HepG2 (cell line): ENCODE measurements around the gene SDC3. TPM values are rescaled to one million over a fixed set of nuclear protein-coding genes. Genes with fewer than 3 reads are reported as not detected.

Source experiments
- ATAC-seq: fragments of 200-7000 bp; cut with Tn5 transposase; 3 replicates; pipeline ENCODE4 v1.9.1; 2020; ENCODE audit warnings: mild to moderate bottlenecking, moderate library complexity
- BruUV-seq: library from RNA; stranded (reverse); fragments of 400-500 nt; replicated peaks from 2 replicates; lab custom pipeline; 2021; lab: Mats Ljungman, UMichigan
- CTCF ChIA-PET: fragments of 300-600 bp; formaldehyde crosslinking; extraction: SDS; loops from one replicate; lab custom pipeline; 2021; ENCODE audit warnings: low total read pairs, inconsistent platforms, low intra/inter-chr PET ratio; lab: Yijun Ruan, JAX
- POLR2A ChIA-PET: fragments of 350-600 bp; sonication (Branson Sonifier 250); formaldehyde crosslinking; loops from one replicate; lab custom pipeline; 2020; ENCODE audit warnings: antibody characterized with exemption, inconsistent platforms; lab: Yijun Ruan, JAX
- DNase-seq: peaks from one replicate; pipeline ENCODE4 v3.0.0-alpha.2; 2015; ENCODE audit warnings: low spot score
- FAIRE-seq: peaks from 3 replicates; lab custom pipeline; 2011; peaks lifted over from hg19 to GRCh38; lab: Jason Lieb, UNC
- H2AFZ ChIP-seq: one replicate; pipeline ENCODE4 v1.6.1; 2011; ENCODE audit warnings: low read length, inconsistent platforms
- H3K27ac ChIP-seq: fragments of 300-600 bp; 3 replicates; pipeline ENCODE4 v1.8.0; 2011; ENCODE audit warnings: mixed run types, mild to moderate bottlenecking, mixed read lengths, low read length, inconsistent platforms; ENCODE audit not compliant: insufficient read depth; ENCODE audit errors: extremely low read length
- H3K27me3 ChIP-seq, 2 experiments: fragments of 200-600 bp in 1 of 2; 2 replicates in 1 of 2; 3 replicates in 1 of 2; pipeline versions ENCODE4 v1.6.0 to v1.8.0; 2011; ENCODE audit warnings: low read length in 2 of 2, mild to moderate bottlenecking in 2 of 2, moderate library complexity in 2 of 2, inconsistent platforms in 1 of 2; ENCODE audit not compliant: insufficient read depth in 2 of 2, control insufficient read depth in 1 of 2
- H3K36me3 ChIP-seq, 2 experiments: fragments of 200-600 bp in 1 of 2; replicated peaks in 1 of 2; 2 replicates in 1 of 2; 3 replicates in 1 of 2; pipeline versions ENCODE4 v1.5.1 to v1.8.0; 2011; ENCODE audit warnings: low read length in 2 of 2, inconsistent platforms in 1 of 2; ENCODE audit not compliant: insufficient read depth in 2 of 2, control insufficient read depth in 1 of 2
- H3K4me1 ChIP-seq: 2 replicates; pipeline ENCODE4 v1.5.1; 2012; ENCODE audit warnings: low read length, inconsistent platforms; ENCODE audit not compliant: insufficient read depth
- H3K4me2 ChIP-seq: 2 replicates; pipeline ENCODE4 v1.6.0; 2011; ENCODE audit warnings: low read depth, low read length, inconsistent platforms
- H3K4me3 ChIP-seq, 3 experiments: fragments of 200-600 bp in 1 of 3; sonication (generic), shearing (Covaris generic) in 1 of 3; replicated peaks in 1 of 3; 2 replicates each; pipeline ENCODE4 v1.5.1; 2011 to 2016; ENCODE audit warnings: low read length in 3 of 3, inconsistent platforms in 2 of 3, low read depth in 2 of 3, mild to moderate bottlenecking in 2 of 3, control low read depth in 1 of 3, mixed read lengths in 1 of 3; ENCODE audit not compliant: insufficient read depth in 1 of 3
- H3K79me2 ChIP-seq: one replicate; pipeline ENCODE4 v1.6.1; 2011; ENCODE audit warnings: low read length, inconsistent platforms; ENCODE audit not compliant: insufficient read depth
- H3K9ac ChIP-seq: 2 replicates; pipeline ENCODE4 v1.6.0; 2011; ENCODE audit warnings: mild to moderate bottlenecking, low read depth, low read length, inconsistent platforms; ENCODE audit not compliant: insufficient read depth
- H3K9me3 ChIP-seq: 2 replicates; pipeline ENCODE4 v1.5.1; 2012; ENCODE audit warnings: mild to moderate bottlenecking, low read length
- H4K20me1 ChIP-seq: 2 replicates; pipeline ENCODE4 v1.6.0; 2011; ENCODE audit warnings: inconsistent platforms, mild to moderate bottlenecking, low read length, moderate library complexity; ENCODE audit not compliant: insufficient read depth
- BRCA1 ChIP-seq: sonication (generic); formaldehyde crosslinking; IDR thresholded peaks from 2 replicates; pipeline ENCODE4 v1.4.0; 2020; ENCODE audit warnings: missing genetic modification reagents
- CBX2 ChIP-seq, 2 experiments: fragments of 200-600 bp in 1 of 2; sonication (generic); formaldehyde crosslinking in 1 of 2; IDR thresholded peaks; 2 replicates each; pipeline versions ENCODE4 v1.7.0 to v1.8.1; 2018 to 2022; ENCODE audit warnings: low read depth in 2 of 2, low read length in 1 of 2, mild to moderate bottlenecking in 1 of 2, missing genetic modification reagents in 1 of 2
- FOXA3 ChIP-seq: IDR thresholded peaks from 2 replicates; pipeline ENCODE4 v1.6.1; 2016; ENCODE audit warnings: missing genetic modification reagents, missing compliant biosample characterization
- GABPA ChIP-seq, 2 experiments: IDR thresholded peaks; 2 replicates each; pipeline ENCODE4 v1.6.1; 2011 to 2016; ENCODE audit warnings: low read depth in 2 of 2, low read length in 1 of 2, missing biosample characterization in 1 of 2, missing genetic modification characterization in 1 of 2
- GABPB1 ChIP-seq: IDR thresholded peaks from 2 replicates; pipeline ENCODE4 v1.6.1; 2016; ENCODE audit warnings: mild to moderate bottlenecking, missing genetic modification reagents, moderate library complexity, missing compliant biosample characterization
- HNRNPL ChIP-seq: fragments of 200-400 bp; formaldehyde crosslinking; IDR thresholded peaks from 2 replicates; pipeline ENCODE4 v1.6.1; 2017; ENCODE audit warnings: mild to moderate bottlenecking, low read depth, low read length
- KAT8 ChIP-seq: IDR thresholded peaks from 2 replicates; pipeline ENCODE4 v1.6.1; 2016; ENCODE audit warnings: missing genetic modification reagents, missing compliant biosample characterization
- KDM1A ChIP-seq: IDR thresholded peaks from 2 replicates; pipeline ENCODE4 v1.6.1; 2016; ENCODE audit warnings: missing compliant biosample characterization
- NFYC ChIP-seq: IDR thresholded peaks from 2 replicates; pipeline ENCODE4 v1.6.1; 2016; ENCODE audit warnings: missing genetic modification reagents, missing compliant biosample characterization
- PBX3 ChIP-seq: sonication (generic); formaldehyde crosslinking; IDR thresholded peaks from 2 replicates; pipeline ENCODE4 v1.8.1; 2023; ENCODE audit warnings: missing genetic modification reagents, inconsistent platforms, borderline replicate concordance
- PPARG ChIP-seq: conservative IDR thresholded peaks from 2 replicates; pipeline ENCODE4 v1.6.1; 2016; ENCODE audit warnings: missing biosample characterization, missing genetic modification reagents
- SALL1 ChIP-seq: sonication (generic); formaldehyde crosslinking; IDR thresholded peaks from 2 replicates; pipeline ENCODE4 v1.8.0; 2022; ENCODE audit warnings: mild to moderate bottlenecking, missing genetic modification reagents
- ZFP1 ChIP-seq: IDR thresholded peaks from 2 replicates; pipeline ENCODE4 v1.6.1; 2016
- ZFYVE20 ChIP-seq: sonication (generic); formaldehyde crosslinking; IDR thresholded peaks from 2 replicates; pipeline ENCODE4 v1.8.0; 2023; ENCODE audit warnings: low read depth, mild to moderate bottlenecking, moderate library complexity, missing genetic modification reagents, borderline replicate concordance
- ZNF24 ChIP-seq: fragments of 450-650 bp; IDR thresholded peaks from 2 replicates; pipeline ENCODE4 v1.6.1; 2017; ENCODE audit warnings: antibody characterized with exemption, mild to moderate bottlenecking
- ZSCAN5A ChIP-seq: sonication (generic); formaldehyde crosslinking; IDR thresholded peaks from 2 replicates; pipeline ENCODE4 v1.8.0; 2022; ENCODE audit warnings: mild to moderate bottlenecking, missing genetic modification reagents, borderline replicate concordance
- WGBS: methylation state at CpG from one replicate; pipeline ENCODE4 v1.1.6; 2017; ENCODE audit warnings: low lambda C conversion rate; 5-methylcytosine and 5-hydroxymethylcytosine counted together
- in situ Hi-C: cut with HindIII; loops from 2 replicates; pipeline ENCODE4 v1.10.0; 2017; ENCODE audit warnings: low pct_unique_long_range_greater_than_20kb; ENCODE audit not compliant: extremely low pct_ligation_motif_present
- intact Hi-C: fragments of 100-400 bp; cut with micrococcal nuclease; formaldehyde crosslinking; loops from one replicate; pipeline ENCODE4 v1.10.0; 2022; ENCODE audit not compliant: unreplicated experiment
- polyA plus RNA-seq, 8 experiments: library from polyadenylated mRNA; depleted of rRNA in 3 of 8; stranded (reverse) in 7 of 8; unstranded in 1 of 8; fragments of >200 nt; fragmentation: Illumina TruSeq in 4 of 8; extraction: Trizol in 4 of 8; gene quantifications; 2 replicates each; pipeline versions ENCODE4 v1.2.1 to v1.2.3, GENCODE V29; 2011 to 2016; ENCODE audit warnings: low read depth in 4 of 8, missing spikeins in 1 of 8, mixed read lengths in 1 of 8; ENCODE audit not compliant: insufficient read depth in 1 of 8
- total RNA-seq, 5 experiments: library from RNA; depleted of rRNA; stranded (reverse); fragments of >200 nt; fragmentation: Illumina TruSeq; extraction: Trizol; gene quantifications; 2 replicates each; pipeline ENCODE4 v1.2.3, GENCODE V29; 2016; ENCODE audit warnings: low read depth in 1 of 5
- TF ChIP-seq, protein P1 (sequence below): sonication (generic); formaldehyde crosslinking; IDR thresholded peaks from 2 replicates; pipeline ENCODE4 v1.5.1; 2020; ENCODE audit warnings: mild to moderate bottlenecking, moderate library complexity, missing genetic modification reagents

Gene SDC3
- total and polyA plus RNA-seq, 2 of the 13 experiments (the other 11 are each of a cell fraction or from before 2014, with no cell fraction given): 0.49 to 0.84 TPM

DNA sequence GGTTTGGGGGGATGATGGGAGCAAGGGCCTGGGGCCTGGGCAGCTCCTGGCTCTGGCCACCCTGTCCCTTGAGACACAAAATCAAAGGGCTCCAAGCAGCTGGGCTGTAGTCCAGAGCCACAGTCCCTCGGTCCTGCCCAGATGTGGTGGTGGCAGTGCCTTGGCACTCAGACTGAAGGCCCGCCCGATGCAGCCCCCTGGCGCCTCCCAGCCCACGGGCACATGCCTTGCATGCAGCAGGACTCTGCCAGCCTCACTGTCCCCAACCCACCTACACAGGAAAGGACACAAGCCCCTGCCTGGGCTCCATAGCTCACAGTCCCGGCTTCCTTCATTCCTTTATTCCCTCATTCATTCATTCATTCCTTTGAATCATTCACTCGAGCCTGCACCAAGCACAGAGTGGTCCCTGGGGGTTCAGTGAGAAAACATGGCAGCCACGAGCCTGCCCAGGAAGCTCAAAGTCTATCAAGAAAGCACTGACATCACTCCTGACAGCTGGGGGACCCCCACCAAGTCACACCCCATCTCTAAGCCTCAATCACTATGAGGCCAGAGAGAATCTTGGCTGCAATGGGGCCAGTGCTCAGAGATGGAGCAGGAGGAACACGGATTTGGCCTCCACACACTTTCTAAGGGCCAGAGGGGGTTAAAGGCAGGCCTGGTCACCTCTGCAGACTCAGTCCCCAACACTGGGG, 5.8 kb downstream of the SDC3 start (continued):
- TF ChIP-seq NFYC: no peak
- 0 out of 2 replicates have a peak, but pooled peaks have one; percentile 41 for TF ChIP-seq ZNF24
- no peak for TF ChIP-seq ZFYVE20
- TF ChIP-seq HNRNPL: peak; percentile 75

GRCh38 chr1:30901798-30902581, 6.6 kb downstream of the SDC3 start:
- ChIA-PET POLR2A (no interaction called here), CTCF (interaction anchor here (0.8 kb wide), 1 partner anchor 101 kb away, joined by 3 read pairs; no protein-coding TSS in a partner anchor)
- BruUV-seq: no TSS peak
- Histone ChIP-seq H3K9me3 (no peaks in the 10 kb centered on the region), H3K4me2 (peak overlapping the region; percentile 74), H3K27me3 (peaks cover 0 to 20% of the 10 kb centered on the region in 2 experiments; a peak in 2 of 5 replicates), H4K20me1 (no peaks in the 10 kb centered on the region), H3K27ac (no peak overlapping the region), H3K4me3 (peak overlapping the region in 1 of 3 experiments; percentile 45; a peak in 1 of 6 replicates), H3K36me3 (no peaks in the 10 kb centered on the region), H3K9ac (0 out of 2 replicates have a peak overlapping the region, but pooled peaks have one; percentile 25), H2AFZ (no peak overlapping the region), H3K4me1 (peaks cover 25% of the 10 kb centered on the region), H3K79me2 (no peaks in the 10 kb centered on the region)
- in situ Hi-C loops (no loop called here), intact Hi-C loops (no loop called here)
- ATAC-seq: peak; percentile 22; the same call in 1 of the 3 replicates
- no peak for FAIRE-seq
- peak; percentile 48 for DNase-seq
- WGBS: 19% methylated on average over 4 of the region's 11 CpGs
- no peak for TF ChIP-seq ZSCAN5A (CRISPR knock-in tag)
- no peak for TF ChIP-seq BRCA1
- 0 out of 2 replicates have a peak, but pooled peaks have one; percentile 13 for TF ChIP-seq KAT8 (CRISPR knock-in tag)
- no peak for TF ChIP-seq PBX3 (CRISPR knock-in tag)
- peak; percentile 88 for TF ChIP-seq GABPB1 (CRISPR knock-in tag)
- TF ChIP-seq, protein P1, sequence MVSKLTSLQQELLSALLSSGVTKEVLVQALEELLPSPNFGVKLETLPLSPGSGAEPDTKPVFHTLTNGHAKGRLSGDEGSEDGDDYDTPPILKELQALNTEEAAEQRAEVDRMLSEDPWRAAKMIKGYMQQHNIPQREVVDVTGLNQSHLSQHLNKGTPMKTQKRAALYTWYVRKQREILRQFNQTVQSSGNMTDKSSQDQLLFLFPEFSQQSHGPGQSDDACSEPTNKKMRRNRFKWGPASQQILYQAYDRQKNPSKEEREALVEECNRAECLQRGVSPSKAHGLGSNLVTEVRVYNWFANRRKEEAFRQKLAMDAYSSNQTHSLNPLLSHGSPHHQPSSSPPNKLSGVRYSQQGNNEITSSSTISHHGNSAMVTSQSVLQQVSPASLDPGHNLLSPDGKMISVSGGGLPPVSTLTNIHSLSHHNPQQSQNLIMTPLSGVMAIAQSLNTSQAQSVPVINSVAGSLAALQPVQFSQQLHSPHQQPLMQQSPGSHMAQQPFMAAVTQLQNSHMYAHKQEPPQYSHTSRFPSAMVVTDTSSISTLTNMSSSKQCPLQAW (CRISPR knock-in tag): peak; percentile 54; the same call in 1 of the 2 replicates
- no peak for TF ChIP-seq ZFYVE20
- TF ChIP-seq SALL1 (CRISPR knock-in tag): peak; percentile 35; the same call in 1 of the 2 replicates
- no peak for TF ChIP-seq ZFP1
- 0 out of 2 replicates have a peak, but pooled peaks have one; percentile 41 for TF ChIP-seq KDM1A (CRISPR knock-in tag)
- TF ChIP-seq FOXA3: peak; percentile 46; the same call in 1 of the 2 replicates
- no peak for TF ChIP-seq CBX2 (IDR thresholded peaks at IDR 0.05; ENCODE audit: low read depth, low read length)
- TF ChIP-seq CBX2 (CRISPR knock-in tag; IDR thresholded peaks at IDR 0.05; ENCODE audit: low read depth): no peak
- no peak for TF ChIP-seq PPARG (CRISPR knock-in tag)
- peak; percentile 23; the same call in 1 of the 2 replicates for TF ChIP-seq GABPA (IDR thresholded peaks at IDR 0.05; ENCODE audit: low read depth, low read length)
- TF ChIP-seq GABPA (CRISPR knock-in tag; IDR thresholded peaks at IDR 0.05; ENCODE audit: low read depth): peak; percentile 84
